Activated T-cell treated with anti-CD3 and anti-CD28 coated beads, Interleukin-2, amount 50 U/mL, for 1 hour (primary cell): ENCODE measurements around the gene MRPS22.
"Not testable (repeated sequence)": the region's sequence is repeated elsewhere in the genome, so short reads cannot be mapped to it uniquely, and the experiment has no call there.

Experiments
- DNase-seq: peaks from one replicate; pipeline ENCODE4 v3.0.0-alpha.2; 2020

Gene MRPS22

GRCh38 chr3:139342054-139342453 is 1.8 kb upstream of the MRPS22 start:
- DNase-seq, result no peak

- DNase-seq, result no peak
Observed at GRCh38 chr3:139346771-139347170, 3.0 kb downstream of the MRPS22 start.

- DNase-seq, result no peak
Observed at GRCh38 chr3:139353920-139354556, 10.2 kb downstream of the MRPS22 start.

DNA sequence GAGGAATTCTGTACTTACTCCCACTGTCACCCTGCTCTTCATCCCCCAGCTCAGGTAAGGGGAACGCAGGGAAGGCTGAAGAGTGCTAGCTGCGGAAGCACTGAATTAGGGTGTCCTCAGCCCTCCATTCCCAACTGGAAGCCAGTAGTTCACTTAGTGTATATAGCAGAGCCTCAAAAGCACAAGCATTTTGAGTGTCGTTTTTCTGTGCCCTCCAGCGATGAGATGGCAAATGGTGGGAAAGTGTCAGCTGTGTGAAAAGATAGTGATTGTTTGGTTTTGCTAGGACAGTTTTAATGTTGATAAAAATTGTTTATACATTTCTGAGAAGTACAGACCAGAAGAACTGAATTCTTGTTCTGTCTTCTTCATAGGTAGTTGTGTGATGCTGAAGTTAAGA is 10.8 kb downstream of the MRPS22 start:
- DNase-seq, result no peak

DNA sequence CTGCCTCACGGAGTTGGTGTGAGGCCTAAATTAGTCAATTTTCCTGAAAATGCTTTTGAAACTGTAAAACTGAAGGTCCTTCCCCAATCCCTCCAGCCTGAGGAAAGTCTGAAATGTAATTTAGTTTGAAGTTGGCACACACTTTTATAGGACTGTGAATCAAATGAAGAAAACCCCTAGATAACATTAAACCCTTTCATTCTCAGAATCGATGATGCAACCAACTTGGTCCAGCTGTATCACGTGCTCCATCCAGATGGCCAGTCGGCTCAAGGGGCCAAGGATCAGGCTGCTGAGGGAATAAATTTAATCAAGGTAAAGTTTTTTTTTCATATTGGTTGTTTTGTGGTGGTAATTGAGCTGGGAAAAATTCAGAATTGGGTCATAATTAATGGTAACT is 11.7 kb downstream of the MRPS22 start:
- DNase-seq, result no peak

DNA sequence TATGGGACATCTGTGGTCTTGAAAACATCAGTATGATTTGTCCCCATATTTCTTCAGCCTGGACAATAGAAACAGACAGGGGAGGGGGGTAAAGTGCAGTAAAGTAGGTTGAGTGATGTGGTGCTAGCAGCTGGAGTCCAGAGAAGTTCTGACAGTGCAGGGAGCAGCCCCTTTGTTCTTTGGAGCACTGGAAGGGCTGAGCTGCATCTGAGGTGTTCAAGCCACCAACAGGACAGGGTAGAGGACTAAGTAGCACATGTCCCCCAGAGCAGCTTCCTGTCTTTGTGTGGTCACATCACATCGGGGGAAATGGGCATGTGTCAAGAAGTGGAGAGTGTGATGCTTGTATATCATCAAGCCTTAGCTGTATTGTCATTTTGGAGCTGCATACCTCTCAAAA is 12.1 kb downstream of the MRPS22 start:
- no peak for DNase-seq

DNA sequence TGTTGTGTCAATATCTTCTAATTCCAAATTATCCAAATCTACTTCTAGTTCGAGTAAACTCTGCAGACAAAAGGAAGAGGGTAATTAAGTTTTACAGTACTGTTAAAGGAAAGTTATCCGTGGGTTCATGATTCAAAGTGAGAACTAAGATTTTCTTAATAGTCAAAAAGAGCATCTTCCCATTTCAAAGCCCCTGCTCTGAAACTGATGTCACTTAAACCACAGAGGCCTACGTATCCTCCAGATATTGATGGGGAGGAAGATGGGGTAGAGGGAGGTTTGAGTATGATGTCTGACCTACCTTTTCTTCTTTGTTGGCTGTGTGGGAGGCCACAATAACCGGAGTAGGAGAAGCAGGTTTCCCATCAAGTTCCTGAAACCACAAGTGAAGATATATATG is 14.1 kb downstream of the MRPS22 start:
- no peak for DNase-seq

GRCh38 chr3:139358841-139359562 is 15.2 kb downstream of the MRPS22 start:
- no peak for DNase-seq

DNA sequence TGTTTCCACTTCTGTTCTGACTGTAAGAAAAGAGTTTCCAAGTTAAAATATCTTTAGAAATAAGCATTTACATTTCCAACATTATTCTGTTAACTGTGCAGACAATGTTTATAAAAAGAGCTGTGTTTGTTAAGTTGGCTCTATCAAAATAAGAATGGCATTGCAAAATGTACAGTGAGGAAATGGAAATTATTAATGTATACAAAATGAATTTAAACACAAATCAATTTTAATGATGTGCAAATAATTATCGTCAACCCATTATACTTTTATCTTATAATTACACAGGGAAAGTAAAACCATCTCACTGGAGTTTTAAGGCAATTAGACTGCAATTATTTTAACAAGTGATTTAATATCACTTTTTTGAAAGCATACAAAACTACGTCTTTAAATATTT is 17.5 kb downstream of the MRPS22 start:
- no peak for DNase-seq

- no peak for DNase-seq
Observed at GRCh38 chr3:139364549-139364948, 20.7 kb downstream of the MRPS22 start.

GRCh38 chr3:139374099-139374498 is 30.3 kb downstream of the MRPS22 start:
- no peak for DNase-seq

DNA sequence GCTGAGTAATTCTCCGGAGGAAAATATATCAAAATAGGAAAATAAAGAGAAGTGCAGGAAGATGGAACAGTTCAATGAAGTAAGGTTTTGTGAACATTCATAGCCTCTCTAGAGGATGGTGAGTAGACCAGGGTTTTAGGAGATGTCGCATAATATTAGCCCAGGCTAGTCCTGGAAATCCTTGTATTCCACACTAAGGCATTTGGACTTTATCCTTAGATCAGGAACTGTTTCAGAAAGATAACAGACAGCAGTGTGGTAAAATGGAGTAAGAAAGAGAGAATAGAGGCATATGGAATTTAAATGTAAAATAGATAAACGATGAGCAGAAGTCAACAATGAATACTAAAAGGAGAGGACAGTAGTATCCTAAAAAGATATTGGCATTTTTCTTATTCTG is 33.6 kb downstream of the MRPS22 start:
- DNase-seq, result no peak

DNA sequence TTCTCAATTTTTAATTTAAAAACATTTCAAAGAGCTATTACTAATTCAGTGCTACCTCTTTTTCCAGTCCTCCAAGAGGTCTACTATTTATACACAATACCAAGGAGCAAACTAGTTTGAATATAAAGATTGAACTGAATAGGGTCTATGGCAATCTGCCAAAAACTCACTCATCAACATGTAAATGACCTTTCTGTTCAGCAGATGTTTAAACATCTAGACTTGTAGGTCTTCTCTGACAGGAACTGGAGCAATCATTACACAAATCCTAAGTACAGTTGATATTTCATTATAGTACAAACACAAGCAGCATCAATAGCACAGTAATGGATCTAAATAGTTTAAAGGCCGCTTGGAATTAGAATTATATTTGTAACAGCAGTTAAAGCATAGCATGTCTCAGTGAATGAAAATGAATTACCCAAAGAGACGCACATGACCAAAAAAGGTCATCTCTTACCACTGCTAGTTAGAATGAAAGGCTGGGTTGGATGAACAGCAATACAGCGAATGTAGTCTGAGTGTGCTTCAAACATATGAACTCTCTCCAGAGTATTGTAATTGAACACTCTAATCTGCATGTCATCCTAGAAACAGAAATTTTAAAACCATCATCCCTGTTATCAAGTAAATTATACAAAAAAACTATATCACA is 34.9 kb downstream of the MRPS22 start:
- DNase-seq, result no peak

DNA sequence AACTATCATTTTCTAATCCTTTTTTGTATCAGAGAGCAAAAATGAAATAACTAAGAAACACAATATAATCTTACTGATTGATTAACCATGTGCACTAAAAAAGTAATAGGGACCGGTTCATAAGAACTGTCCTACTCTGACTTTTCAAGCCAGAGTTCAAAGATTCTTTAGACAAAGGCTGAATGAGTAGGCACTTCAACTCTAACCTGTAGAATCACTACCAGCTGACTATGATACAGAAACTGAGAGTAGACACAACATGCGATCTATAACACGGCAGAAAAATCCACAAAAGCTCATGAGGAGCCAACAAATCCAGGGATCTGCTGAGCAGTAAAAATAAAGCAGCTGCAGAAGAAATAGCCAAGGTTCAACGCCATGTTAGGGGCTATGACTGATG is 36.8 kb downstream of the MRPS22 start:
- DNase-seq, result no peak

DNA sequence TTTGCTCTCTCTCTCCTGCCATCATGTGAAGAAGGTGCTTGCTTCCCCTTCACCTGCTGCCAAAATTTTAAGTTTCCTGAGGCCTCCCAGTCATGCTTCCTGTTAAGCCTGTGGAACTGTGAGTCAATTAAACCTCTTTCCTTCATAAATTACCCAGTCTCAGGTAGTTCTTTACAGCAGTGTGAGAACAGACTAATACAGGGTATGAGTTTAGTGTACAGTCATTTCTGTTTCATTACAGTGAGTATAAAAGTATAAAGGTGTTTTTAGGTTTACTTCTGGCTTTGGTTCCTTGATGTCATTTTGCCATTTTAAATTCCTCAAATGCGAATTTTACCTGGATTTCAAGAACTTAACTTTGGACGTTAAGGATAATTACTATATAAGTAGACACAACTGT is 38.5 kb downstream of the MRPS22 start:
- not testable (repeated sequence) for DNase-seq

GRCh38 chr3:139388077-139388476 is 44.3 kb downstream of the MRPS22 start:
- no peak for DNase-seq

DNA sequence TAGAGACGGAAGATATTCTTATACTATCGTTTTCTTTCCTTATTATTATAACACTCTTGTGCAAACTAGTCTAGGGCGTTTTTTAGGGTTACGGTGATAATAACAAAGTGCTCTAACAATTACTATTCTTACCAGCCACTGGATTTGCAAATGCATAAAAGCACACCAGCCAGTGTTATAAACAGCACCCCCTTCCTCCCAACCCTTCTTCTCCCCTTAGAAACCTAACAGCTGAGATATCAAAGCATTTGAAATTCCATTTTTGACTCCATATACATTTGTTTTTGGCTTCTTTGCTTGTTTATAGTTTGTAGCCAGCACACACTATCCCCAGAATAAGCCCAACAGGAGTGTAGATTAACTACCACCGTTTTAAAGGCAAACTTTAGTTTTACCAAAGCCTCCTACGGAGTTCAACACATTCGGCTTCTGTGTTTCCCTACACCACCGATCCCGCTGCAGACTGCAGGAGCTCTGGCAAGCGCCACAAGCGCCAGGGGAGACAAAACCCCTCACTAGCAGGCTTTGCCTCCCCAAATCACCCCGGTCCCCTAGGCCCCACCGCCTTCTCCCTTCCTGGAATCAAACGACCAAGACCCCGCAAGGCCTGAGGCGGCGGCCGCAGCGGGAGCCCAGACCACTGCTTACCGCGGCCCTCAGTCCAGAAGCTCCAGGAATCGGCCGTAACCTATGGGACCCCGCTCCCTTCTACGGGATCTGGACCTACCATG is 45.2 kb downstream of the MRPS22 start:
- DNase-seq, result no peak

DNA sequence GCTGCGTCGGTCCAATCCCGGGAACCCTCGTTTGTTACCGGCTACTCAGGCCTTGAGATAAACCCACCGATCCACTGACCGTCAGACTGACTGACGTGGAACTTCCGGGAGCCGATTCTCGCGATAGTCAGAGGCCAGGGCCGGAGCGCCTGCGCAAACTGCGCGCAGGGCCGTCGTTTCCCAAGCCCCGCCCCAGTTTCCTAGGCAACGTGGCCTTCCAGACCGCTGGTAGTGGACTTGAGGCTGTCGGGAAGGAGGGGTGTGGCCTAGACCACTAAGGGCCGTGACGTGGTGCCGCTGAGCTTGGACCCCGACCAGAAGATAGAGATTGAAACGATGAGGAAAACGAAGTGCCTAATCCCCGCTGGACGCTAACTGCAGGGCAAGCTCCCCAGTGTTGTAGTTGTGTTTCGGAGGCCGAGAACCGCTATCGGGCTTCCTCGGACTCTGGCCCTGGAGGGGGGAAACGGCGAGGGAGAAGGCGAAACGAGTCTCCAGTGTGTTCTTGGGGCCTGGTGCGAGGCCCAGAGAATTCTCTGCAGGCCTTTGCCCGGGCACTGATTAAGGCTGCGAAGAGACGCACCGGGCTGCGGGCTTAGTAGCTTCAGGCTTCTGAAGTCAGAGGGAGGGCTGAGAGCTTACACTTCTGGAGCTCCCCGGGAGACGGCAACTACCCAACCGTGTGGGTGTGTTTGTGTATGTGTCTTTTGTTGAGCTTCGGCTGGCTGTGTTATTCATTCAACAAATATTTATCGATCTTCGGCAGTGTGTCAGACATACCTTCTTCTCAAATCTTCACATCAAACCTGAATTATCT is 45.9 kb downstream of the MRPS22 start, which contains the start of gene COPB2:
Gene COPB2, minus strand, starts transcription at position 96 of the 817 bp plus-strand sequence. CDS start 97 bp downstream, outside the sequence.
- peak; percentile 96 for DNase-seq

DNA sequence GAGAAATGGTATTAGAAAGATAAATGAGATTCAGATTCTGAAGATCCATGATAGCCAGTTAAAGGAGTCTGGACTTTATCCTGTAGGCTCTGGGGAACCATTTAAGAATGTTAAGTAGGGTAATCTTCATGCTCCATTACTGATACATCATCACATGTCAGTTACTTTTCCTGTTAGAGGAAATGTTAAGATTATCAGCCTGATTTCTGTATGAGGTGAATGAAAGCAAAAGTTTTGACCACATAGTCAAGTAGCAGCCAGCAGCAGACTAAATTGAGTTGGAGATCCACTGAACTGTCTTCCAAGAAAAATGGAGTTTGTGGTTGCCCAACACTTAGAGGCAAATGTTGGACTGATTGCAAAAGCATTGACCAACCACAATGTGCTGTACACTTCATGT is 50.3 kb downstream of the MRPS22 start:
- no peak for DNase-seq

DNA sequence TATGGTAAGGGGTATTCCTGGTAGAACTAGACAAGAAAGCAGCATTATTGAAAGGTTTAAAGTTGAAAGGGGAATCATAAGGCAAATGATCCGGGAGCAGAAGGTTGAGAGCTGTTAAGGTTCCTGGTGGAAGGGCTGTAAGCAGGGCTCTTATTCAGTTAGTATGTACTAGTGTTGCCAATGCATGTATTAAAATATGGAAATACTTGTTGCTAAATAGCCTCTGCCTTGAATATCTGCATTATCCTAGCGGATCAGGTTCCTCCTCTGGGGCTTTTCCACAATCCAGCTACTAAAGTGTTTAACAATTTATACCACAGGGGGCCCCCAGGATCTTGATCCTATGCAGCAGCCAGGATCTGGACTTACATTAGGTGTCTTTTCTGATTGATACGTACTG is 52.9 kb downstream of the MRPS22 start:
- DNase-seq, result no peak

DNA sequence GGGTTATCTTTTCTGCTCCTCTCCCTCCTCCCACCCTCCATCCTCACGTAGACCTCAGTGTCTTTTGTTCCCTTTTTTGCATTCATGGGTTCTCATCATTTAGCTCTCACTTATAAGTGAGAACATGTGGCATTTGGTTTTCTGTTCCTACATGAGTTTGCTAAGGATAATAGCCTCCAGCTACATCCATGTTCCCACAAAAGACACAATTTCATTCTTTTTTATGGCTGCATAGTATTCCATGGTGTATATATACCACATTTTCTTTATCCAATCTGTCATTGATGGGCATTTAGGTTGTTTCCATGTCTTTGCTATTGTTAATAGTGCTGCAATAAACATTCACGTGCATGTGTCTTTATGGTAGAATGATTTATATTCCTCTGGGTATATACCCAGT is 57.3 kb downstream of the MRPS22 start:
- not testable (repeated sequence) for DNase-seq
